ENCODE measurements around the gene LRRC9.

DNA sequence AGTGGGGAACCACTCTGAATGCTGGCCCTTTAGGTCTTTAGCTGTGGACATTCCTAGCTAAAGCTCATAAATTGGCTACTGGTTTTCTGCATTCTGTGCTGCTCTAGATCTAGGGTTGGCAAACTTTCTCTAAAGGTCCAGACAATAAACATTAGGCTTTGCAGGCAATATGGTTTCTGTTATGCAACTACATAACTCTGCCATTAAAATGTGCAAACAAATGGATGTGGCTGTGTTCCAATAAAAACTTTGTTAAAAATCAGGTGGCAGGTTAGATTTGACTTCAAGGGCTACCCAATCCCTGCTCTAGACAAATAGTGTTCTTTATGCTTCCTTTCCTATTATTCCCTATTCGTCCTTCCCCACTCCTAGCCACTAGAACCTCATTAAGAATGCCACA is 6.8 kb upstream of the LRRC9 start:
- TF ChIP-seq, protein P1, sequence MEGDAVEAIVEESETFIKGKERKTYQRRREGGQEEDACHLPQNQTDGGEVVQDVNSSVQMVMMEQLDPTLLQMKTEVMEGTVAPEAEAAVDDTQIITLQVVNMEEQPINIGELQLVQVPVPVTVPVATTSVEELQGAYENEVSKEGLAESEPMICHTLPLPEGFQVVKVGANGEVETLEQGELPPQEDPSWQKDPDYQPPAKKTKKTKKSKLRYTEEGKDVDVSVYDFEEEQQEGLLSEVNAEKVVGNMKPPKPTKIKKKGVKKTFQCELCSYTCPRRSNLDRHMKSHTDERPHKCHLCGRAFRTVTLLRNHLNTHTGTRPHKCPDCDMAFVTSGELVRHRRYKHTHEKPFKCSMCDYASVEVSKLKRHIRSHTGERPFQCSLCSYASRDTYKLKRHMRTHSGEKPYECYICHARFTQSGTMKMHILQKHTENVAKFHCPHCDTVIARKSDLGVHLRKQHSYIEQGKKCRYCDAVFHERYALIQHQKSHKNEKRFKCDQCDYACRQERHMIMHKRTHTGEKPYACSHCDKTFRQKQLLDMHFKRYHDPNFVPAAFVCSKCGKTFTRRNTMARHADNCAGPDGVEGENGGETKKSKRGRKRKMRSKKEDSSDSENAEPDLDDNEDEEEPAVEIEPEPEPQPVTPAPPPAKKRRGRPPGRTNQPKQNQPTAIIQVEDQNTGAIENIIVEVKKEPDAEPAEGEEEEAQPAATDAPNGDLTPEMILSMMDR (IDR thresholded peaks at IDR 0.05), result no peak
- TF ChIP-seq POLR2A (IDR thresholded peaks at IDR 0.05), result no peak
- no peak for TF ChIP-seq EP300 (IDR thresholded peaks at IDR 0.05)
